ENCODE results near the gene ZNRF2. TPM values are rescaled to one million over a fixed set of nuclear protein-coding genes. Genes with fewer than 3 reads are reported as not detected.

The ZNRF2 gene
- total RNA-seq, 4 donors from 2014 or later: 32.9 to 43.1 (median 35.4) TPM

DNA sequence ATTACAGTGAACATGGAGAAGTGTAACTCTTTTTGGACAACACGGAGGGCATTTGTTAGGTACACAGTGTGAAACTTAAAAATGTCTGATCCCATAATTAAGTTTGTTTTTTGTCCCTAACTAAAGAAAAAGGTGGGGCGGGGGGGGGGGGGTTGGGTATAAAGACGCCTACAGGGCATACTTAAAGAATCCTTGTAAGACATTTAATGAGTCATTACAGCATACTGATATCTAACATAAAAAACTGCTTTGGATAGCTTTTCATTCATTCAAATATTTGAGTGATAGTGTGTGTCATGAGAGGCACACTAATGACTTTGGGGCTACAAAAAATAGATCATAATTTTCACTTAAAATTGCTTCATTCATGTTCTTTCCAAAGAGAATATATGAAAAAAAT lies 31.2 kb downstream of the ZNRF2 start:
- TF ChIP-seq, protein P1, sequence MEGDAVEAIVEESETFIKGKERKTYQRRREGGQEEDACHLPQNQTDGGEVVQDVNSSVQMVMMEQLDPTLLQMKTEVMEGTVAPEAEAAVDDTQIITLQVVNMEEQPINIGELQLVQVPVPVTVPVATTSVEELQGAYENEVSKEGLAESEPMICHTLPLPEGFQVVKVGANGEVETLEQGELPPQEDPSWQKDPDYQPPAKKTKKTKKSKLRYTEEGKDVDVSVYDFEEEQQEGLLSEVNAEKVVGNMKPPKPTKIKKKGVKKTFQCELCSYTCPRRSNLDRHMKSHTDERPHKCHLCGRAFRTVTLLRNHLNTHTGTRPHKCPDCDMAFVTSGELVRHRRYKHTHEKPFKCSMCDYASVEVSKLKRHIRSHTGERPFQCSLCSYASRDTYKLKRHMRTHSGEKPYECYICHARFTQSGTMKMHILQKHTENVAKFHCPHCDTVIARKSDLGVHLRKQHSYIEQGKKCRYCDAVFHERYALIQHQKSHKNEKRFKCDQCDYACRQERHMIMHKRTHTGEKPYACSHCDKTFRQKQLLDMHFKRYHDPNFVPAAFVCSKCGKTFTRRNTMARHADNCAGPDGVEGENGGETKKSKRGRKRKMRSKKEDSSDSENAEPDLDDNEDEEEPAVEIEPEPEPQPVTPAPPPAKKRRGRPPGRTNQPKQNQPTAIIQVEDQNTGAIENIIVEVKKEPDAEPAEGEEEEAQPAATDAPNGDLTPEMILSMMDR (IDR thresholded peaks at IDR 0.05): no peak
- no peak for TF ChIP-seq POLR2A (IDR thresholded peaks at IDR 0.05)
- DNase-seq (ENCODE audit: low spot score in 2 of 2): no peak
- intact Hi-C loops (cut with DNase I; ENCODE audit: low total_unique reads): no loop called here
- WGBS, 2 donors: 64 to 66% methylated on average over 3 of the region's 3 CpGs
- H3K4me3 ChIP-seq (ENCODE audit: low read depth, poor library complexity, severe bottlenecking): no peak overlapping the region

- 72 to 76% methylated on average over 3 of the region's 3 CpGs for WGBS, 2 donors
- DNase-seq (ENCODE audit: low spot score in 2 of 2): no peak
- intact Hi-C loops (cut with DNase I; ENCODE audit: low total_unique reads): no loop called here
- TF ChIP-seq, protein P1 (IDR thresholded peaks at IDR 0.05): no peak
- no peak for TF ChIP-seq POLR2A (IDR thresholded peaks at IDR 0.05)
- H3K4me3 ChIP-seq (ENCODE audit: low read depth, poor library complexity, severe bottlenecking): no peak overlapping the region
Observed at GRCh38 chr7:30320392-30320791, 36.0 kb downstream of the ZNRF2 start.

DNA sequence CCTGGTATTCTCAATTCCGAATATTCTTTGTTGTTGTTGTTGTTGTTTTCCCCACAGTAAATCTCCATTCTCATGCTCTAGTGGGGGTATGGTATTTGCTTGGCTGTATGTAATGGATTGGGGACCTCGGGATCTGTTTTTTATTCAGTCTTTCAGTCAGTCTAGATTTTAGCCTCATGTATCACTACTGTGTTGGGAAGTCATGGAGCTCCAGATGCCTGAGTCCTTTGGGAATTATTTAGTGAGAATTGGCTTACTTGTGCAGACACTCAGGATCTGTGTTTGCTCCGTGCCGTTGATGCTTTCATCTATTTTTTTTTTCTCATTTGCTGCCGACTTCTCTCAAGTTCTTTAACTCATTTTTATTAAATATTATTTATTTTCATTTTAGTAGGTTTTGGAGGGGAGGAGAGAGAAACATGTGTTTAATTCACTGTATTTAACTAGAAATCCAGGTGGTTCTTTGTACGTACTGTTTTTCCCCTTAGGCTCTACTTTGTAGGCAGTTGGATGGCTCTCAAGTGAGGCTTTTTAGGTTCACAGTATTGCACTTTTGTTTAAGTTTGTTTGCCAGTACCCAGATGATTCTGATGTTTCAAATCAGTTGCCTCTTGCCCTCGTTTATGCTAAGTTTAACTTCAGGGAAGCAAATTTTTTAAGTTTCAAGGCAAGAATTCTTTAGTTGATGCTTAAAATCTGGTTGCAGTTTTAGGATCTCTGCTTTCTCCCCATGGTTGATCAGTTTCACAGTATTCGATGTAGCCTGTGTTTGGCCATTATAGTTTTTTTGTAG lies 36.9 kb downstream of the ZNRF2 start:
- DNase-seq (ENCODE audit: low spot score in 2 of 2): no peak
- no peak overlapping the region for H3K4me3 ChIP-seq (ENCODE audit: low read depth, poor library complexity, severe bottlenecking)
- no peak for TF ChIP-seq POLR2A (IDR thresholded peaks at IDR 0.05)
- intact Hi-C loops (cut with DNase I; ENCODE audit: low total_unique reads): no loop called here
- WGBS, 2 donors: 26 to 31% methylated on average over 8 of the region's 8 CpGs

DNA sequence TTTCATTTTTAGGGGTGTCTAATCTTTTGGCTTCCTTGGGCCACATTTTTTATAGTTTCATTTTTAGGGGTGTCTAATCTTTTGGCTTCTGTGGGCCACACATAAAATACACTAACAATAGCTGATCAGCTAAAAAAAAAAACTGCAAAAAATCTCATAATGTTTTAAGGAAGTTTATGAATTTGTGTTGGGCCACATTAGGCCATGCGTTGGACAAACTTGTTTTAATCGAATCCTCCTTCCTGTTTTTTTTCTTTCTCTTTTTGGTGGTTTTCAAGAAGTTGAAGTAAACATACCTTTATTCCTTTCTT lies 37.4 kb downstream of the ZNRF2 start:
- TF ChIP-seq, protein P1 (IDR thresholded peaks at IDR 0.05): no peak
- TF ChIP-seq POLR2A (IDR thresholded peaks at IDR 0.05): no peak
- WGBS, 2 donors: 22 to 29% methylated on average over 2 of the region's 2 CpGs
- no peak overlapping the region for H3K4me3 ChIP-seq (ENCODE audit: low read depth, poor library complexity, severe bottlenecking)
- intact Hi-C loops (cut with DNase I; ENCODE audit: low total_unique reads): no loop called here
- no peak for DNase-seq (ENCODE audit: low spot score in 2 of 2)

- WGBS, 2 donors: 29 to 31% methylated on average over 4 of the region's 4 CpGs
- peak in 1 of 2 donors; percentile 44 for DNase-seq (ENCODE audit: low spot score in 2 of 2)
- H3K4me3 ChIP-seq (ENCODE audit: low read depth, poor library complexity, severe bottlenecking): no peak overlapping the region
- TF ChIP-seq, protein P1 (IDR thresholded peaks at IDR 0.05): no peak
- TF ChIP-seq POLR2A (IDR thresholded peaks at IDR 0.05): no peak
- intact Hi-C loops (cut with DNase I; ENCODE audit: low total_unique reads): no loop called here
Observed at GRCh38 chr7:30322271-30323005, 38.0 kb downstream of the ZNRF2 start.

DNA sequence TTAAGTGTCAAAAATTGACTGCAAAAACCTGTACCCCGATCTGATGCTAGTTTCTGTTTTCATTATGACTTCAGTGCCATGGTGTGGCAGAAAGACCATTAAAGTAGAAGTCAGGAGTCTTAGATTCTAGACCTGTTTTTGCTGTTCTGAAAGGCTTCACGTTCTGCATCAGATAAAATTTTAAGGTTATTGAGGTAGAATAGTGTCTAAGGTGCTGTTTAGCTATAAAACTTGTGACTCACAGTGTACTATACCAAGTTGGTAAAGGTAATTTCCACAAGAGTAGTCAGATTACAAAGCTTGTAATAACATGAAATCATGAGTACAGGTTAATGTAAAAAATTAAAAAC lies 38.6 kb downstream of the ZNRF2 start:
- 53 to 54% methylated on average over 2 of the region's 2 CpGs for WGBS, 2 donors
- intact Hi-C loops (cut with DNase I; ENCODE audit: low total_unique reads): no loop called here
- no peak for DNase-seq (ENCODE audit: low spot score in 2 of 2)
- no peak for TF ChIP-seq POLR2A (IDR thresholded peaks at IDR 0.05)
- TF ChIP-seq, protein P1 (IDR thresholded peaks at IDR 0.05): no peak
- no peak overlapping the region for H3K4me3 ChIP-seq (ENCODE audit: low read depth, poor library complexity, severe bottlenecking)
